Osteoblast (primary cell): ENCODE data around the gene TPPP2. TPM values are rescaled to one million over a fixed set of nuclear protein-coding genes. Genes with fewer than 3 reads are reported as not detected.
A peak's percentile ranks its signal among the peaks of the same experiment; 100 is the strongest.

Source experiments
- DNase-seq: peaks from one replicate; pipeline ENCODE4 v3.0.0; 2011; ENCODE audit warnings: low spot score, mixed read lengths; ENCODE audit not compliant: insufficient read length; ENCODE audit errors: missing footprints
- H2AFZ ChIP-seq: 2 replicates; pipeline ENCODE4 v1.6.0; 2011; ENCODE audit warnings: mild to moderate bottlenecking, low read length
- H3K27ac ChIP-seq: 2 replicates; pipeline ENCODE4 v1.5.1; 2011; ENCODE audit warnings: mild to moderate bottlenecking, low read depth, low read length, moderate library complexity
- H3K27me3 ChIP-seq: 2 replicates; pipeline ENCODE4 v1.6.0; 2012; ENCODE audit warnings: mild to moderate bottlenecking, control low read depth, inconsistent platforms, low read length, moderate library complexity; ENCODE audit not compliant: insufficient read depth
- H3K36me3 ChIP-seq: 2 replicates; pipeline ENCODE4 v1.5.1; 2011; ENCODE audit warnings: mild to moderate bottlenecking, low read length, control low read depth, moderate library complexity; ENCODE audit not compliant: insufficient read depth
- H3K4me1 ChIP-seq: 2 replicates; pipeline ENCODE4 v1.5.1; 2011; ENCODE audit warnings: mild to moderate bottlenecking, low read length, control low read depth, moderate library complexity; ENCODE audit not compliant: insufficient read depth
- H3K4me2 ChIP-seq: 2 replicates; pipeline ENCODE4 v1.6.0; 2011; ENCODE audit warnings: mild to moderate bottlenecking, low read length; ENCODE audit not compliant: insufficient read depth
- H3K4me3 ChIP-seq: fragments of 200-600 bp; sonication (generic); 3 replicates; pipeline ENCODE4 v1.5.1; 2012; ENCODE audit warnings: mild to moderate bottlenecking, low read length, inconsistent platforms; ENCODE audit not compliant: insufficient read depth
- H3K79me2 ChIP-seq: 2 replicates; pipeline ENCODE4 v1.6.0; 2012; ENCODE audit warnings: mild to moderate bottlenecking, low read length, control low read depth, inconsistent platforms; ENCODE audit not compliant: insufficient read depth
- H3K9me3 ChIP-seq: 2 replicates; pipeline ENCODE4 v1.5.1; 2011; ENCODE audit warnings: low read depth, low read length, control low read depth
- H4K20me1 ChIP-seq: 2 replicates; pipeline ENCODE4 v1.6.0; 2012; ENCODE audit warnings: mild to moderate bottlenecking, low read length, control low read depth; ENCODE audit not compliant: insufficient read depth
- CTCF ChIP-seq: IDR thresholded peaks from 2 replicates; pipeline ENCODE4 v1.5.1; 2011; ENCODE audit warnings: mild to moderate bottlenecking, low read depth, low read length, moderate library complexity; ENCODE audit errors: extremely low read depth
- total RNA-seq: library from RNA; depleted of rRNA; stranded (reverse); fragments of >200 nt; gene quantifications from 2 replicates; pipeline ENCODE4 v1.2.3, GENCODE V29; 2012

The TPPP2 gene
- total RNA-seq, 1 donor = not detected

GRCh38 chr14:21048638-21049037, 18.6 kb downstream of the TPPP2 start:
- Histone ChIP-seq H2AFZ (no peak overlapping the region), H3K4me1 (peaks cover 17% of the 10 kb centered on the region), H3K79me2 (no peaks in the 10 kb centered on the region), H3K4me3 (no peak overlapping the region), H3K27me3 (peaks cover 11% of the 10 kb centered on the region), H3K36me3 (no peaks in the 10 kb centered on the region), H3K27ac (no peak overlapping the region), H4K20me1 (no peaks in the 10 kb centered on the region), H3K4me2 (no peak overlapping the region), H3K9me3 (no peaks in the 10 kb centered on the region)
- TF ChIP-seq CTCF = no peak
- DNase-seq = no peak

GRCh38 chr14:21049271-21049673, 19.3 kb downstream of the TPPP2 start:
- H3K4me3 ChIP-seq = peak overlapping the region; percentile 52
- no peak for TF ChIP-seq CTCF
- peak overlapping the region; percentile 76 for H3K4me2 ChIP-seq
- H2AFZ ChIP-seq = peak overlapping the region; percentile 67
- H3K79me2 ChIP-seq = no peaks in the 10 kb centered on the region
- no peaks in the 10 kb centered on the region for H4K20me1 ChIP-seq
- H3K9me3 ChIP-seq = no peaks in the 10 kb centered on the region
- peaks cover 7% of the 10 kb centered on the region for H3K27me3 ChIP-seq
- H3K36me3 ChIP-seq = no peaks in the 10 kb centered on the region
- H3K27ac ChIP-seq = no peak overlapping the region
- peak; percentile 36 for DNase-seq
- H3K4me1 ChIP-seq = peaks cover 17% of the 10 kb centered on the region

- no peaks in the 10 kb centered on the region for H3K36me3 ChIP-seq
- TF ChIP-seq CTCF = no peak
- H3K9me3 ChIP-seq = no peaks in the 10 kb centered on the region
- H3K4me3 ChIP-seq = no peak overlapping the region
- peaks cover 17% of the 10 kb centered on the region for H3K4me1 ChIP-seq
- no peak overlapping the region for H3K27ac ChIP-seq
- no peaks in the 10 kb centered on the region for H3K79me2 ChIP-seq
- no peaks in the 10 kb centered on the region for H4K20me1 ChIP-seq
- no peak for DNase-seq
- H3K27me3 ChIP-seq = no peaks in the 10 kb centered on the region
- no peak overlapping the region for H2AFZ ChIP-seq
- H3K4me2 ChIP-seq = no peak overlapping the region
Observed at GRCh38 chr14:21050597-21050996, 20.6 kb downstream of the TPPP2 start.

GRCh38 chr14:21053184-21054122, 23.4 kb downstream of the TPPP2 start:
- no peak for DNase-seq
- no peak overlapping the region for H3K27ac ChIP-seq
- H3K27me3 ChIP-seq = no peaks in the 10 kb centered on the region
- H3K9me3 ChIP-seq = no peaks in the 10 kb centered on the region
- no peak overlapping the region for H2AFZ ChIP-seq
- no peak for TF ChIP-seq CTCF
- H3K79me2 ChIP-seq = no peaks in the 10 kb centered on the region
- no peaks in the 10 kb centered on the region for H4K20me1 ChIP-seq
- H3K4me2 ChIP-seq = no peak overlapping the region
- H3K4me1 ChIP-seq = peaks cover 21% of the 10 kb centered on the region
- H3K36me3 ChIP-seq = no peaks in the 10 kb centered on the region
- no peak overlapping the region for H3K4me3 ChIP-seq
